Uterus (tissue), 2 donors: ENCODE results near the gene SH3PXD2A.

Experiments
- CTCF ChIP-seq, 4 experiments: fragments of 200-600 bp in 2 of 4; fragments of 450-650 bp in 2 of 4; sonication (generic) in 2 of 4; IDR thresholded peaks; one replicate each; pipeline ENCODE4 v1.5.1; 2016 to 2019; ENCODE audit warnings: antibody characterized with exemption in 4 of 4, mild to moderate bottlenecking in 2 of 4, moderate library complexity in 1 of 4
- POLR2A ChIP-seq, 2 donors: fragments of 450-650 bp; IDR thresholded peaks; one replicate each; pipeline ENCODE4 v1.6.1; 2016; ENCODE audit warnings: antibody characterized with exemption in 2 of 2, mild to moderate bottlenecking in 1 of 2, moderate library complexity in 1 of 2

GRCh38 chr10:103552856-103553742 lies 302.3 kb downstream of the SH3PXD2A start:
- TF ChIP-seq CTCF (IDR thresholded peaks at IDR 0.05) (no peak), POLR2A (IDR thresholded peaks at IDR 0.05) (no peak)
